ENCODE results near the gene FSTL1. TPM values are rescaled to one million over a fixed set of nuclear protein-coding genes. Genes with fewer than 3 reads are reported as not detected.

Gene FSTL1
- total RNA-seq, 2 donors from 2014 or later: 212 to 265 TPM

DNA sequence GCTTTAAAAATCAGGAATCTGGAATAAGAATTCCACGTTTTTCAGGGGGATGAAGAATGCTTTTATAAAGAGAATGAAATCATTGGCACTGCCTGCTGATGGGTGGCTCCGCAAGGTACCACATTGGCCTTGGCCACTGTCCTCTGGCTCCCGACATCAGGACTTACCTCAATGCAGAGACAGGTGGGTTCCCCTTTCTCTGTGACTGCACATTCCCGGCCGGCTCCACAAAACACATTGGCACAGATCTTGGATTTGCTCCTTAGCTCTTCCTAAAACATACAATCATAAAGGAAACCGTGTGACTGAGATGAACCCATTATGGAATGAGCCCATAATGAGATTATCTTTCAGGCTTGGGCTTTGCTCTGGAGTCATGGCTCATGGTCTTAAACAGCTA is 35.0 kb downstream of the FSTL1 start:
- DNase-seq (ENCODE audit: low spot score): no peak
- WGBS: 73% methylated on average over 6 of the region's 6 CpGs
- intact Hi-C loops (cut with DNase I): loop anchor here (5.0 kb wide), 3 partner anchors 92 to 323 kb away; partner anchors contain the start of gene GSK3B
- H3K27me3 ChIP-seq (replicated peaks; ENCODE audit: insufficient read depth): no peaks in the 10 kb centered on the region
- peaks cover 23% of the 10 kb centered on the region for H3K4me1 ChIP-seq (replicated peaks)
- no peak overlapping the region for H3K4me3 ChIP-seq
- TF ChIP-seq, protein P1, sequence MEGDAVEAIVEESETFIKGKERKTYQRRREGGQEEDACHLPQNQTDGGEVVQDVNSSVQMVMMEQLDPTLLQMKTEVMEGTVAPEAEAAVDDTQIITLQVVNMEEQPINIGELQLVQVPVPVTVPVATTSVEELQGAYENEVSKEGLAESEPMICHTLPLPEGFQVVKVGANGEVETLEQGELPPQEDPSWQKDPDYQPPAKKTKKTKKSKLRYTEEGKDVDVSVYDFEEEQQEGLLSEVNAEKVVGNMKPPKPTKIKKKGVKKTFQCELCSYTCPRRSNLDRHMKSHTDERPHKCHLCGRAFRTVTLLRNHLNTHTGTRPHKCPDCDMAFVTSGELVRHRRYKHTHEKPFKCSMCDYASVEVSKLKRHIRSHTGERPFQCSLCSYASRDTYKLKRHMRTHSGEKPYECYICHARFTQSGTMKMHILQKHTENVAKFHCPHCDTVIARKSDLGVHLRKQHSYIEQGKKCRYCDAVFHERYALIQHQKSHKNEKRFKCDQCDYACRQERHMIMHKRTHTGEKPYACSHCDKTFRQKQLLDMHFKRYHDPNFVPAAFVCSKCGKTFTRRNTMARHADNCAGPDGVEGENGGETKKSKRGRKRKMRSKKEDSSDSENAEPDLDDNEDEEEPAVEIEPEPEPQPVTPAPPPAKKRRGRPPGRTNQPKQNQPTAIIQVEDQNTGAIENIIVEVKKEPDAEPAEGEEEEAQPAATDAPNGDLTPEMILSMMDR (IDR thresholded peaks at IDR 0.05): no peak
- TF ChIP-seq POLR2AphosphoS5 (IDR thresholded peaks at IDR 0.05) (no peak), POLR2A (IDR thresholded peaks at IDR 0.05) (no peak)
- no peaks in the 10 kb centered on the region for H3K9me3 ChIP-seq
- H3K36me3 ChIP-seq: peaks cover 0 to 8% of the 10 kb centered on the region in 2 donors
- H3K27ac ChIP-seq: peak overlapping the region in 1 of 2 donors; percentile 71

DNA sequence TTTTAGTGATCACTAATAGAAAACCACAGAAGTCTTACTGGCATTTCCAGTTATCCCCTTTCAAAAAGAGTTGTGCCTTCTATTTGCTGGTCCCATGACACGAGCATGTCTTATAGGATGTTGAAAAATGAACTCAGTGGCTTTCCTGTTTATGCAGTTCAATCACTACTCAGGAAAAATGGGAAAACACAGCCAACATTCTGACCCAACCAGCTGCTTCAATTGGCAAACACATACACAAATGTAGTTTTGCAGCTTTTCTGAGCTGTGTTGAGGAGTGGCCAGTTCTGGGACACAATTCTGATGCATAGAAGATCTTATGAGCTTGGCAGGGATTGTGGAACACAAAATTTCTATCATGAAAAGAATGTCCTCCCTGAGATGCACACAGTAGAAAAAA is 40.3 kb downstream of the FSTL1 start:
- H3K4me1 ChIP-seq (replicated peaks): no peaks in the 10 kb centered on the region
- intact Hi-C loops (cut with DNase I): no loop called here
- 69% methylated on average over 1 of the region's 1 CpG for WGBS
- no peaks in the 10 kb centered on the region for H3K27me3 ChIP-seq (replicated peaks; ENCODE audit: insufficient read depth)
- TF ChIP-seq POLR2AphosphoS5 (IDR thresholded peaks at IDR 0.05) (no peak), POLR2A (IDR thresholded peaks at IDR 0.05) (no peak)
- TF ChIP-seq, protein P1 (IDR thresholded peaks at IDR 0.05): no peak
- H3K4me3 ChIP-seq: no peak overlapping the region
- peaks cover 13 to 29% of the 10 kb centered on the region in 2 donors for H3K36me3 ChIP-seq
- no peak overlapping the region for H3K27ac ChIP-seq
- H3K9me3 ChIP-seq: no peaks in the 10 kb centered on the region
- no peak for DNase-seq (ENCODE audit: low spot score)

DNA sequence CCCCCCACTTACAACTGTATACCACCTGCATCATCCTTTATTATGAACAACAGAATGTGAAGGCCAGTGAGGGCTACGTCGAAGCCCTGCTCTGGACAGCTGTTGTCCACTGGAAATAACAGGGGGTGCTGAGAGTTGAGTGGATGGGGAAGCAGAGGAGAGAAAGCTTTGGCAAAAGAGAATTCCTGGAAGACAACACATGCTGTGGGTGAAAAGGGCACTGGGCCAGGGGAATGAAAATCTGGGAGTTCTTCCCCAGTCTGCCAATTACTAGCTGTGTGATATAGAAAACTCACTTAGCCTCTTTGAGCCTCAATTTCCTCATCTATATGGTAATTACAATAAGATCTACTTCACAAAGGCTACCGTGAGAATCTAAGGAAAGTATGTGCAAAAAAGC is 40.7 kb downstream of the FSTL1 start:
- DNase-seq (ENCODE audit: low spot score): no peak

DNA sequence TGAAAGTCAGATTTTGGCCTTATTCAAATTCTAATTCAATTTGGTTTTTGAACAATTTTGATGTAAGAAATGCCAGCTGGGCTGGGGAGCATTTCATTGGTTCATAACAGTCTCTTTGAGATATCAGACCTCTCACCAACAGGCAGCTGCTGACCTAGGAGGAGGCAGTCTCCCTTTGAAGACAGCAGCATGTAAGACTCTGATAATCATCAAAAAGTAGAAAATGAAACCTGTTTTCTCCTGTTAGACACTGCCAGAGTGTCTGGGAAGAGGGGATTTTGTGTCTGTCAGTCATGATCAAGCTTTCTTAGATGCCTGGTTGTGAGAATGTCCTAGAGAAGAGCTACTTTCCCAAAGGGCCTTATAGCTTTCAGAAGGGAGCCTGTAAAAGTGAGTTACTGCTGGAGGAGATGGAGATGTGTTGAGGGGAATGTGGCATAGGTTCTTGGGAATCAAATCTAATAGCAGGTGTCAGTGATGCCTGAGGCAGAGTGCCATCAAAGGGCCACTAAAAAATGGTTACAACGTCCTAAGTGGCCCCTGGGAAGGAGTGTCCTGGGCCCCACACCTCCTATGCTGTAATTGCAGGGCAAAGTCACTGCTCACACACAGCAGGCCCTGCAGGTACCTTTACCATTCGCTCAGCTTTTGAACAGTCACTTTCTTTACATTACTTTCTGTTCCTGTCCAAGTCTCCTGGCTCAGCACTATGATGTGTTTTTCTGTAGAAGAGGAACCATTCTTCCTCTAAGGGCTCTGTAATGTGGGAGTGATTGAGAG is 43.1 kb downstream of the FSTL1 start:
- DNase-seq (ENCODE audit: low spot score): no peak
- TF ChIP-seq POLR2AphosphoS5 (IDR thresholded peaks at IDR 0.05) (no peak), POLR2A (IDR thresholded peaks at IDR 0.05) (no peak)
- TF ChIP-seq, protein P1 (IDR thresholded peaks at IDR 0.05): no peak
- Histone ChIP-seq H3K36me3 (peaks cover 21 to 40% of the 10 kb centered on the region in 2 donors), H3K9me3 (no peaks in the 10 kb centered on the region), H3K4me1 (replicated peaks) (no peaks in the 10 kb centered on the region), H3K27ac (no peak overlapping the region), H3K27me3 (replicated peaks; ENCODE audit: insufficient read depth) (no peaks in the 10 kb centered on the region), H3K4me3 (no peak overlapping the region)
- 54% methylated on average over 2 of the region's 2 CpGs for WGBS
- intact Hi-C loops (cut with DNase I): no loop called here

More for the DNA sequence above, 40.7 kb downstream of the FSTL1 start:
- Histone ChIP-seq H3K4me3 (no peak overlapping the region), H3K27ac (no peak overlapping the region), H3K4me1 (replicated peaks) (no peaks in the 10 kb centered on the region), H3K27me3 (replicated peaks; ENCODE audit: insufficient read depth) (no peaks in the 10 kb centered on the region), H3K36me3 (peaks cover 13 to 29% of the 10 kb centered on the region in 2 donors), H3K9me3 (no peaks in the 10 kb centered on the region)
- no peak for TF ChIP-seq POLR2A (IDR thresholded peaks at IDR 0.05)
- TF ChIP-seq, protein P1 (IDR thresholded peaks at IDR 0.05): no peak
- intact Hi-C loops (cut with DNase I): no loop called here
- WGBS: 80% methylated on average over 3 of the region's 3 CpGs

DNA sequence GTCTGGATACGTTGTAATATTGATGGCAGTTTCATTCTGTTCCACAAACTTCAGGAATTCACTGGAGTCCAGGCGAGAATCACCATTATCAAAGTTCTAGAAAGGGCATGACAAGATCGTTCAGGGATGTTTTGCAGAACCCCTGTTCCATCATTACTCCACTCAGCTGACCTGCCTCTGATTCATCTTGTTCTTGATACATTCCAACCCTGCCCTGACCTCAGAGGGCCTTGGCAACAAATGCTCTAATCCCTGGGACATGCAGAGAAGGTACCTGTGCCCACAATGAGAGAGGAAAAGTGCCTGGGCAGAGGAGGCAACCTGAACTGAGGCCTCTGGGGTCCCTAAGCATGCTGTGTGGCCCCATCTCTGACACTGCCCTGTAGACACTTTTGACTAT is 45.9 kb downstream of the FSTL1 start:
- intact Hi-C loops (cut with DNase I): no loop called here
- 84% methylated on average over 3 of the region's 3 CpGs for WGBS
- no peaks in the 10 kb centered on the region for H3K4me1 ChIP-seq (replicated peaks)
- TF ChIP-seq, protein P1 (IDR thresholded peaks at IDR 0.05): no peak
- TF ChIP-seq POLR2AphosphoS5 (IDR thresholded peaks at IDR 0.05) (no peak), POLR2A (IDR thresholded peaks at IDR 0.05) (no peak)
- no peak overlapping the region for H3K4me3 ChIP-seq
- no peaks in the 10 kb centered on the region for H3K9me3 ChIP-seq
- H3K27ac ChIP-seq: no peak overlapping the region
- H3K27me3 ChIP-seq (replicated peaks; ENCODE audit: insufficient read depth): no peaks in the 10 kb centered on the region
- H3K36me3 ChIP-seq: peaks cover 41 to 44% of the 10 kb centered on the region in 2 donors
- DNase-seq (ENCODE audit: low spot score): no peak
